MM.1S (cell line): Measurements from ENCODE around the gene P3H2.
"Not testable (repeated sequence)": the region's sequence is repeated elsewhere in the genome, so short reads cannot be mapped to it uniquely, and the experiment has no call there.

Experiments
- EZH2 ChIP-seq: fragments of 300-600 bp; sonication (generic); optimal IDR thresholded peaks from 2 replicates; pipeline ENCODE3; 2017; ENCODE audit warnings: low read depth, mild to moderate bottlenecking, antibody characterized with exemption, low read length, mixed read lengths
- TF ChIP-seq, protein P1 (sequence below): fragments of 300-600 bp; sonication (generic); IDR thresholded peaks from 2 replicates; pipeline ENCODE4 v1.5.1; 2016; ENCODE audit warnings: antibody characterized with exemption, low read length, mixed read lengths

DNA sequence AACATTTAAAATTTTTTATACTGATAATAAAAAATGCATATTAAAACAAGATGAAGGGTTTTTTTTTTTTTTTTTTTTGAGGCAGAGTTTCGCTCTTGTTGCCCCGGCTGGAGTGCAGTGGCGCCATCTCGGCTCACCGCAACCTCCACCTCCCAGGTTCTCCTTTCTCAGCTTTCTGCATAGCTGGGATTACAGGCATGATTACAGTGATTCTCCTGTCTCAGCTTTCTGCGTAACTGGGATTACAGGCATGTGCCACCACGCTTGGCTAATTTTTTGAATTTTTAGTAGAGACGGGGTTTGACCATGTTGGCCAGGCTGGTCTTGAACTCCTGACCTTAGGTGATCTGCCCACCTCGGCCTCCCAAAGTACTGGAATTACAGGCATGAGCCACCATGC lies 48.8 kb downstream of the P3H2 start:
- TF ChIP-seq, protein P1, sequence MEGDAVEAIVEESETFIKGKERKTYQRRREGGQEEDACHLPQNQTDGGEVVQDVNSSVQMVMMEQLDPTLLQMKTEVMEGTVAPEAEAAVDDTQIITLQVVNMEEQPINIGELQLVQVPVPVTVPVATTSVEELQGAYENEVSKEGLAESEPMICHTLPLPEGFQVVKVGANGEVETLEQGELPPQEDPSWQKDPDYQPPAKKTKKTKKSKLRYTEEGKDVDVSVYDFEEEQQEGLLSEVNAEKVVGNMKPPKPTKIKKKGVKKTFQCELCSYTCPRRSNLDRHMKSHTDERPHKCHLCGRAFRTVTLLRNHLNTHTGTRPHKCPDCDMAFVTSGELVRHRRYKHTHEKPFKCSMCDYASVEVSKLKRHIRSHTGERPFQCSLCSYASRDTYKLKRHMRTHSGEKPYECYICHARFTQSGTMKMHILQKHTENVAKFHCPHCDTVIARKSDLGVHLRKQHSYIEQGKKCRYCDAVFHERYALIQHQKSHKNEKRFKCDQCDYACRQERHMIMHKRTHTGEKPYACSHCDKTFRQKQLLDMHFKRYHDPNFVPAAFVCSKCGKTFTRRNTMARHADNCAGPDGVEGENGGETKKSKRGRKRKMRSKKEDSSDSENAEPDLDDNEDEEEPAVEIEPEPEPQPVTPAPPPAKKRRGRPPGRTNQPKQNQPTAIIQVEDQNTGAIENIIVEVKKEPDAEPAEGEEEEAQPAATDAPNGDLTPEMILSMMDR, result not testable (repeated sequence)
- not testable (repeated sequence) for TF ChIP-seq EZH2
